GM19043 (cell line): ENCODE data around the gene DNER.

Source experiments
- ATAC-seq: cut with Tn5 transposase; IDR thresholded peaks from one replicate; pipeline ENCODE4 v1.9.1; 2021; ENCODE audit warnings: low read depth; ENCODE audit not compliant: unreplicated experiment

The DNER gene

GRCh38 chr2:229447227-229447626 is 267.1 kb downstream of the DNER start:
- no peak for ATAC-seq

GRCh38 chr2:229446350-229446749 is 268.0 kb downstream of the DNER start:
- no peak for ATAC-seq

- ATAC-seq = no peak
These were observed 268.7 kb downstream of the DNER start for GRCh38 chr2:229445501-229446211.

- no peak for ATAC-seq
These were observed 269.3 kb downstream of the DNER start for GRCh38 chr2:229445019-229445418.

- ATAC-seq = no peak
These were observed 270.6 kb downstream of the DNER start for GRCh38 chr2:229443546-229444268.

GRCh38 chr2:229443141-229443540 is 271.2 kb downstream of the DNER start:
- no peak for ATAC-seq

GRCh38 chr2:229438430-229439159 is 275.8 kb downstream of the DNER start:
- no peak for ATAC-seq

- no peak for ATAC-seq
These were observed 276.9 kb downstream of the DNER start for GRCh38 chr2:229437467-229437866.

- ATAC-seq = no peak
These were observed 280.2 kb downstream of the DNER start for GRCh38 chr2:229434187-229434586.

- ATAC-seq = no peak
These were observed 281.0 kb downstream of the DNER start for GRCh38 chr2:229433351-229433750.

- ATAC-seq = no peak
These were observed 282.9 kb downstream of the DNER start for GRCh38 chr2:229431327-229431954.

- ATAC-seq = no peak
These were observed 284.8 kb downstream of the DNER start for GRCh38 chr2:229429589-229429988.

GRCh38 chr2:229426464-229426863 is 287.9 kb downstream of the DNER start:
- no peak for ATAC-seq

- ATAC-seq = no peak
These were observed 288.8 kb downstream of the DNER start for GRCh38 chr2:229425598-229425997.

- no peak for ATAC-seq
These were observed 292.3 kb downstream of the DNER start for GRCh38 chr2:229422063-229422462.

GRCh38 chr2:229419158-229419557 is 295.2 kb downstream of the DNER start:
- ATAC-seq = no peak

- no peak for ATAC-seq
These were observed 296.4 kb downstream of the DNER start for GRCh38 chr2:229417916-229418315.

GRCh38 chr2:229417176-229417575 is 297.2 kb downstream of the DNER start:
- no peak for ATAC-seq

GRCh38 chr2:229416116-229416694 is 298.1 kb downstream of the DNER start:
- ATAC-seq = no peak

- ATAC-seq = no peak
These were observed 299.7 kb downstream of the DNER start for GRCh38 chr2:229414631-229415030.

GRCh38 chr2:229412686-229413085 is 301.7 kb downstream of the DNER start:
- no peak for ATAC-seq
